Measurements from ENCODE around the gene PCDHB14.

- TF ChIP-seq CTCF (IDR thresholded peaks at IDR 0.05) = no peak
- TF ChIP-seq POLR2A (IDR thresholded peaks at IDR 0.05) = no peak
These were observed 35.8 kb downstream of the PCDHB14 start for GRCh38 chr5:141258948-141259347.
